OCI-LY7 (cell line): ENCODE data around the gene TMEM123. TPM values are rescaled to one million over a fixed set of nuclear protein-coding genes. Genes with fewer than 3 reads are reported as not detected.

Source experiments
- BruUV-seq: library from RNA; stranded (reverse); fragments of 400-500 nt; replicated peaks from 2 replicates; lab custom pipeline; 2021; lab: Mats Ljungman, UMichigan
- CTCF ChIA-PET: fragments of 300-600 bp; sonication (Branson Sonifier 250); formaldehyde crosslinking; loops from one replicate; lab custom pipeline; 2022; ENCODE audit warnings: antibody characterized with exemption; ENCODE audit not compliant: unreplicated experiment; lab: Charles Lee
- POLR2A ChIA-PET: fragments of 300-600 bp; sonication (Branson Sonifier 250); formaldehyde crosslinking; loops from one replicate; lab custom pipeline; 2022; ENCODE audit warnings: antibody characterized with exemption; lab: Charles Lee
- DNase-seq: peaks from one replicate; pipeline ENCODE4 v3.0.0-alpha.2; 2015; ENCODE audit warnings: low spot score
- H2AFZ ChIP-seq: fragments of 200-600 bp; sonication (generic), shearing (Covaris generic); 2 replicates; pipeline ENCODE4 v1.6.1; 2014; ENCODE audit warnings: mild to moderate bottlenecking, antibody characterized with exemption, low read length, moderate library complexity
- H3K27ac ChIP-seq: fragments of 200-600 bp; sonication (generic); 2 replicates; pipeline ENCODE4 v1.5.1; 2014; ENCODE audit warnings: mixed run types, low read depth, mild to moderate bottlenecking, moderate library complexity, low read length, inconsistent platforms; ENCODE audit not compliant: poor library complexity, severe bottlenecking
- H3K36me3 ChIP-seq: fragments of 200-600 bp; sonication (generic); 2 replicates; pipeline ENCODE4 v1.6.1; 2014; ENCODE audit warnings: mild to moderate bottlenecking, antibody characterized with exemption, low read length, moderate library complexity, mixed read lengths; ENCODE audit not compliant: insufficient read depth
- H3K4me1 ChIP-seq: fragments of 200-600 bp; sonication (generic); 2 replicates; pipeline ENCODE4 v1.5.1; 2014; ENCODE audit warnings: mild to moderate bottlenecking, low read length; ENCODE audit not compliant: insufficient read depth, poor library complexity, severe bottlenecking
- H3K4me2 ChIP-seq: fragments of 200-600 bp; sonication (generic); 2 replicates; pipeline ENCODE4 v1.6.1; 2014; ENCODE audit warnings: mild to moderate bottlenecking, low read length
- H3K4me3 ChIP-seq: fragments of 200-600 bp; sonication (generic); 2 replicates; pipeline ENCODE4 v1.5.1; 2014; ENCODE audit warnings: mild to moderate bottlenecking, low read depth, low read length; ENCODE audit not compliant: poor library complexity, severe bottlenecking
- H3K79me2 ChIP-seq: fragments of 200-600 bp; sonication (generic); 2 replicates; pipeline ENCODE4 v1.6.1; 2016; ENCODE audit warnings: low read depth, mild to moderate bottlenecking, low read length, moderate library complexity, mixed read lengths; ENCODE audit not compliant: insufficient read depth
- H3K9me2 ChIP-seq: fragments of 200-600 bp; sonication (generic); 2 replicates; pipeline ENCODE4 v1.6.1; 2016; ENCODE audit warnings: mild to moderate bottlenecking, low read length, mixed read lengths; ENCODE audit not compliant: insufficient read depth
- H3K9me3 ChIP-seq: fragments of 200-600 bp; sonication (generic); 2 replicates; pipeline ENCODE4 v1.6.1; 2014; ENCODE audit warnings: mild to moderate bottlenecking, mixed run types, low read length, mixed read lengths
- H4K20me1 ChIP-seq: fragments of 200-600 bp; sonication (generic); 2 replicates; pipeline ENCODE4 v1.6.1; 2014; ENCODE audit warnings: mild to moderate bottlenecking, antibody characterized with exemption, low read length, moderate library complexity, mixed read lengths; ENCODE audit not compliant: insufficient read depth
- CTCF ChIP-seq: fragments of 200-600 bp; sonication (generic); conservative IDR thresholded peaks from 2 replicates; pipeline ENCODE4 v1.5.1; 2014; ENCODE audit warnings: mild to moderate bottlenecking, antibody characterized with exemption, low read length, moderate library complexity, mixed read lengths
- EZH2phosphoT487 ChIP-seq: fragments of 200-600 bp; sonication (generic); IDR thresholded peaks from 2 replicates; pipeline ENCODE4 v1.6.1; 2018; ENCODE audit warnings: low read depth, borderline replicate concordance, mild to moderate bottlenecking, mixed run types, antibody characterized with exemption, low read length, moderate library complexity, mixed read lengths
- intact Hi-C: fragments of 100-400 bp; cut with micrococcal nuclease; formaldehyde crosslinking; loops from one replicate; pipeline ENCODE4 v1.10.0; 2022; ENCODE audit not compliant: unreplicated experiment
- total RNA-seq, 2 experiments: library from RNA; depleted of rRNA in 1 of 2; stranded (reverse); fragments of >200 nt in 1 of 2; shearing (Covaris generic) in 1 of 2; gene quantifications; 2 replicates each; pipeline ENCODE4 v1.2.3, GENCODE V29; 2014 to 2022

The TMEM123 gene
- total RNA-seq, 2 experiments from 2014 or later: 127 to 232 TPM

GRCh38 chr11:102413497-102413896, 39.1 kb downstream of the TMEM123 start:
- BruUV-seq: no TSS peak
- no peaks in the 10 kb centered on the region for H3K9me2 ChIP-seq
- no peak overlapping the region for H2AFZ ChIP-seq
- no peak overlapping the region for H3K27ac ChIP-seq
- TF ChIP-seq EZH2phosphoT487 (no peak), CTCF (no peak)
- ChIA-PET POLR2A (interaction anchor here (2.4 kb wide), 1 partner anchor 9 kb away, joined by 11 read pairs; no protein-coding TSS in a partner anchor), CTCF (no interaction called here)
- H4K20me1 ChIP-seq: peaks cover 22% of the 10 kb centered on the region
- intact Hi-C loops: no loop called here
- DNase-seq: no peak
- peaks cover 99% of the 10 kb centered on the region for H3K79me2 ChIP-seq
- H3K36me3 ChIP-seq: peaks cover 61% of the 10 kb centered on the region
- peaks cover 21% of the 10 kb centered on the region for H3K4me1 ChIP-seq
- peaks cover 13% of the 10 kb centered on the region for H3K9me3 ChIP-seq
- no peak overlapping the region for H3K4me3 ChIP-seq
- no peak overlapping the region; the same call in 1 of the 2 replicates for H3K4me2 ChIP-seq

- Histone ChIP-seq H3K79me2 (peaks cover 98% of the 10 kb centered on the region), H3K4me2 (no peak overlapping the region), H2AFZ (no peak overlapping the region), H3K9me3 (no peaks in the 10 kb centered on the region; the same call in 1 of the 2 replicates), H3K36me3 (peaks cover 66% of the 10 kb centered on the region), H4K20me1 (peaks cover 11% of the 10 kb centered on the region), H3K9me2 (no peaks in the 10 kb centered on the region), H3K4me3 (no peak overlapping the region), H3K4me1 (peaks cover 11% of the 10 kb centered on the region), H3K27ac (no peak overlapping the region)
- intact Hi-C loops: no loop called here
- no peak for TF ChIP-seq EZH2phosphoT487
- no peak for TF ChIP-seq CTCF
- no peak for DNase-seq
- POLR2A ChIA-PET: interaction anchor here (1.0 to 1.2 kb wide), 2 partner anchors 10 to 14 kb away, joined by 3 to 6 read pairs; no protein-coding TSS in a partner anchor
- no TSS peak for BruUV-seq
- CTCF ChIA-PET: no interaction called here
Measured at GRCh38 chr11:102411142-102411541, 41.4 kb downstream of the TMEM123 start.

- ChIA-PET POLR2A (interaction anchor here (0.6 to 1.3 kb wide), 3 partner anchors 11 to 18 kb away, joined by 3 to 5 read pairs (median 5); no protein-coding TSS in a partner anchor), CTCF (interaction anchor here (0.6 kb wide), 1 partner anchor 20 kb away, joined by 3 read pairs; no protein-coding TSS in a partner anchor)
- Histone ChIP-seq H3K9me3 (no peaks in the 10 kb centered on the region; the same call in 1 of the 2 replicates), H2AFZ (no peak overlapping the region), H3K9me2 (no peaks in the 10 kb centered on the region), H3K36me3 (peaks cover 69% of the 10 kb centered on the region), H3K27ac (no peak overlapping the region), H3K4me3 (no peak overlapping the region), H3K79me2 (peaks cover 97% of the 10 kb centered on the region), H4K20me1 (peaks cover 11% of the 10 kb centered on the region), H3K4me2 (no peak overlapping the region), H3K4me1 (peaks cover 10% of the 10 kb centered on the region)
- DNase-seq: no peak
- BruUV-seq: no TSS peak
- intact Hi-C loops: no loop called here
- no peak for TF ChIP-seq EZH2phosphoT487
- no peak for TF ChIP-seq CTCF
Measured at GRCh38 chr11:102410382-102410784, 42.2 kb downstream of the TMEM123 start.
